Urinary bladder (tissue), 4 donors: ENCODE data around the gene TEKT1. TPM values are rescaled to one million over a fixed set of nuclear protein-coding genes. Genes with fewer than 3 reads are reported as not detected.
"Not testable (repeated sequence)": the region's sequence is repeated elsewhere in the genome, so short reads cannot be mapped to it uniquely, and the experiment has no call there.

Experiments used
- DNase-seq: peaks from one replicate; pipeline ENCODE4 v3.0.0-alpha.2; 2015; ENCODE audit errors: extremely low spot score
- H3K27ac ChIP-seq: one replicate; pipeline ENCODE4 v1.5.1; 2013; ENCODE audit warnings: low read depth, mild to moderate bottlenecking, moderate library complexity
- H3K36me3 ChIP-seq: one replicate; pipeline ENCODE4 v1.6.1; 2013; ENCODE audit warnings: mild to moderate bottlenecking, moderate library complexity; ENCODE audit not compliant: insufficient read depth
- H3K4me1 ChIP-seq: one replicate; pipeline ENCODE4 v1.6.1; 2013; ENCODE audit warnings: mild to moderate bottlenecking, moderate library complexity; ENCODE audit not compliant: insufficient read depth
- H3K4me3 ChIP-seq: one replicate; pipeline ENCODE4 v1.5.1; 2013; ENCODE audit warnings: low read depth, low read length
- WGBS: extraction: QIAGEN DNeasy Blood & Tissue Kit; methylation state at CpG from one replicate; pipeline ENCODE4 v1.1.7; 2013; 5-methylcytosine and 5-hydroxymethylcytosine counted together
- polyA plus RNA-seq: library from polyadenylated mRNA; stranded (reverse); fragments of 200-250 nt; gene quantifications from one replicate; pipeline ENCODE4 v1.2.3, GENCODE V29; 2013
- total RNA-seq: library from RNA; depleted of rRNA; stranded (reverse); fragments of >200 nt; gene quantifications from one replicate; pipeline ENCODE4 v1.2.3, GENCODE V29; 2014
- donor health status: healthy with polysubstance abuse.
- donor health status: healthy.

The TEKT1 gene
- total and polyA plus RNA-seq, 2 donors: not detected

GRCh38 chr17:6797718-6798351 is 33.7 kb downstream of the TEKT1 start:
- DNase-seq: no peak
- no peaks in the 10 kb centered on the region for H3K36me3 ChIP-seq
- H3K4me1 ChIP-seq: no peaks in the 10 kb centered on the region
- no peak overlapping the region for H3K27ac ChIP-seq
- no peak overlapping the region for H3K4me3 ChIP-seq
- WGBS: 46% methylated on average over 8 of the region's 8 CpGs

- 84% methylated on average over 2 of the region's 2 CpGs for WGBS
Measured at GRCh38 chr17:6796887-6797490, 34.5 kb downstream of the TEKT1 start.

GRCh38 chr17:6796017-6796886 is 35.3 kb downstream of the TEKT1 start:
- H3K4me1 ChIP-seq: no peaks in the 10 kb centered on the region
- H3K4me3 ChIP-seq: no peak overlapping the region
- no peak overlapping the region for H3K27ac ChIP-seq
- no peak for DNase-seq
- no peaks in the 10 kb centered on the region for H3K36me3 ChIP-seq
- 49% methylated on average over 10 of the region's 10 CpGs for WGBS

More at GRCh38 chr17:6796887-6797490, 34.5 kb downstream of the TEKT1 start:
- no peak overlapping the region for H3K27ac ChIP-seq
- no peaks in the 10 kb centered on the region for H3K4me1 ChIP-seq
- no peak overlapping the region for H3K4me3 ChIP-seq
- DNase-seq: no peak
- H3K36me3 ChIP-seq: no peaks in the 10 kb centered on the region

- Histone ChIP-seq H3K4me1 (no peaks in the 10 kb centered on the region), H3K36me3 (no peaks in the 10 kb centered on the region), H3K27ac (no peak overlapping the region), H3K4me3 (no peak overlapping the region)
- DNase-seq: no peak
- WGBS: 72% methylated on average over 5 of the region's 5 CpGs
Measured at GRCh38 chr17:6793748-6794493, 37.6 kb downstream of the TEKT1 start.

- DNase-seq: no peak
- Histone ChIP-seq H3K4me3 (no peak overlapping the region), H3K27ac (no peak overlapping the region), H3K4me1 (no peaks in the 10 kb centered on the region), H3K36me3 (no peaks in the 10 kb centered on the region)
- 78% methylated on average over 4 of the region's 4 CpGs for WGBS
Measured at GRCh38 chr17:6789146-6789545, 42.4 kb downstream of the TEKT1 start.

- Histone ChIP-seq H3K27ac (no peak overlapping the region), H3K4me1 (no peaks in the 10 kb centered on the region), H3K4me3 (no peak overlapping the region)
Measured at GRCh38 chr17:6787081-6787693, 44.3 kb downstream of the TEKT1 start.

GRCh38 chr17:6786618-6787017 is 44.9 kb downstream of the TEKT1 start:
- 62% methylated on average over 8 of the region's 8 CpGs for WGBS
- Histone ChIP-seq H3K36me3 (no peaks in the 10 kb centered on the region), H3K27ac (no peak overlapping the region), H3K4me1 (no peaks in the 10 kb centered on the region), H3K4me3 (no peak overlapping the region)
- DNase-seq: no peak

More at GRCh38 chr17:6787081-6787693, 44.3 kb downstream of the TEKT1 start:
- no peaks in the 10 kb centered on the region for H3K36me3 ChIP-seq
- DNase-seq: no peak
- WGBS: 48% methylated on average over 10 of the region's 10 CpGs

GRCh38 chr17:6782244-6782643 is 49.3 kb downstream of the TEKT1 start:
- no peaks in the 10 kb centered on the region for H3K36me3 ChIP-seq
- H3K4me1 ChIP-seq: no peaks in the 10 kb centered on the region
- 91% methylated on average over 4 of the region's 4 CpGs for WGBS
- H3K4me3 ChIP-seq: no peak overlapping the region
- no peak overlapping the region for H3K27ac ChIP-seq
- DNase-seq: no peak

- peaks cover 2% of the 10 kb centered on the region for H3K4me1 ChIP-seq
- no peak overlapping the region for H3K27ac ChIP-seq
- H3K36me3 ChIP-seq: no peaks in the 10 kb centered on the region
- no peak for DNase-seq
- WGBS: 64% methylated on average over 3 of the region's 3 CpGs
- H3K4me3 ChIP-seq: no peak overlapping the region
Measured at GRCh38 chr17:6780886-6781285, 50.6 kb downstream of the TEKT1 start.

- Histone ChIP-seq H3K36me3 (no peaks in the 10 kb centered on the region), H3K27ac (no peak overlapping the region), H3K4me3 (no peak overlapping the region), H3K4me1 (peaks cover 2% of the 10 kb centered on the region)
- 83% methylated on average over 8 of the region's 8 CpGs for WGBS
- DNase-seq: no peak
Measured at GRCh38 chr17:6780001-6780400, 51.5 kb downstream of the TEKT1 start.

- Histone ChIP-seq H3K4me1 (peaks cover 2% of the 10 kb centered on the region), H3K36me3 (no peaks in the 10 kb centered on the region), H3K27ac (no peak overlapping the region), H3K4me3 (no peak overlapping the region)
- DNase-seq: no peak
- WGBS: 85% methylated on average over 2 of the region's 2 CpGs
Measured at GRCh38 chr17:6779411-6779810, 52.1 kb downstream of the TEKT1 start.

- WGBS: 3% methylated on average over 49 of the region's 49 CpGs
- DNase-seq: no peak
- no peak within 1 kb of the TSS for H3K4me3 ChIP-seq
- no peak within 1 kb of the TSS for H3K27ac ChIP-seq
- peaks cover 2% of the 10 kb centered on the region for H3K4me1 ChIP-seq
- H3K36me3 ChIP-seq: peaks cover 8% of the 10 kb centered on the region
Measured at GRCh38 chr17:6775871-6776405, 55.6 kb downstream of the TEKT1 start, which contains the start of gene FBXO39. Gene FBXO39 (plus strand): TSS chr17:6776215. CDS start chr17:6779869, 3,654 bp downstream.

- H3K4me1 ChIP-seq, H3K4me3 ChIP-seq, DNase-seq, H3K27ac ChIP-seq: not testable (repeated sequence)
- 96% methylated on average over 8 of the region's 8 CpGs for WGBS
- peaks cover 12% of the 10 kb centered on the region for H3K36me3 ChIP-seq
Measured at GRCh38 chr17:6774906-6775305, 56.6 kb downstream of the TEKT1 start.
